H9 (cell line): ENCODE results near the gene FXN. TPM values are rescaled to one million over a fixed set of nuclear protein-coding genes. Genes with fewer than 3 reads are reported as not detected.

Source experiments
- DNase-seq: peaks from one replicate; pipeline ENCODE4 v3.0.0-alpha.2; 2017
- H2AFZ ChIP-seq: one replicate; pipeline ENCODE4 v1.6.1; 2013; ENCODE audit warnings: mild to moderate bottlenecking, low read length, control low read depth, moderate library complexity
- H2AK5ac ChIP-seq: 2 replicates; pipeline ENCODE4 v1.6.1; 2013; ENCODE audit warnings: low read length, control low read depth, mixed read lengths; ENCODE audit not compliant: insufficient read length
- H2BK120ac ChIP-seq: one replicate; pipeline ENCODE4 v1.6.1; 2013; ENCODE audit warnings: low read depth, mild to moderate bottlenecking, low read length, control low read depth, inconsistent platforms; ENCODE audit not compliant: poor library complexity, severe bottlenecking
- H2BK12ac ChIP-seq: 2 replicates; pipeline ENCODE4 v1.6.1; 2013; ENCODE audit warnings: low read length, control low read depth, mixed read lengths, low read depth; ENCODE audit not compliant: insufficient read length
- H2BK15ac ChIP-seq: 2 replicates; pipeline ENCODE4 v1.6.1; 2013; ENCODE audit warnings: low read depth, low read length, control low read depth
- H2BK20ac ChIP-seq: one replicate; pipeline ENCODE4 v1.6.1; 2013; ENCODE audit warnings: low read depth, mild to moderate bottlenecking, low read length, control low read depth, inconsistent platforms; ENCODE audit not compliant: poor library complexity, severe bottlenecking
- H2BK5ac ChIP-seq: 2 replicates; pipeline ENCODE4 v1.6.1; 2013; ENCODE audit warnings: low read length, control low read depth, mixed read lengths; ENCODE audit not compliant: insufficient read length
- H3K14ac ChIP-seq: 2 replicates; pipeline ENCODE4 v1.6.1; 2013; ENCODE audit warnings: low read length, control low read depth; ENCODE audit not compliant: insufficient read depth
- H3K18ac ChIP-seq: 2 replicates; pipeline ENCODE4 v1.6.1; 2013; ENCODE audit warnings: low read depth, mild to moderate bottlenecking, mixed read lengths, low read length, control low read depth; ENCODE audit not compliant: insufficient read length
- H3K23ac ChIP-seq: 2 replicates; pipeline ENCODE4 v1.6.1; 2013; ENCODE audit warnings: low read length, control low read depth, mixed read lengths, low read depth; ENCODE audit not compliant: insufficient read length
- H3K23me2 ChIP-seq: 2 replicates; pipeline ENCODE4 v1.6.1; 2013; ENCODE audit warnings: low read depth, mild to moderate bottlenecking, mixed read lengths, low read length, control low read depth; ENCODE audit not compliant: insufficient read length, poor library complexity, severe bottlenecking
- H3K27ac ChIP-seq: 2 replicates; pipeline ENCODE4 v1.5.1; 2013; ENCODE audit warnings: low read length, control low read depth, mixed read lengths, low read depth; ENCODE audit not compliant: insufficient read length
- H3K27me3 ChIP-seq: 2 replicates; pipeline ENCODE4 v1.6.1; 2013; ENCODE audit warnings: low read length, control low read depth, inconsistent platforms; ENCODE audit not compliant: insufficient read depth
- H3K4ac ChIP-seq: 2 replicates; pipeline ENCODE4 v1.6.1; 2013; ENCODE audit warnings: low read depth, mild to moderate bottlenecking, control low read depth, inconsistent platforms, low read length, moderate library complexity
- H3K4me1 ChIP-seq: 2 replicates; pipeline ENCODE4 v1.6.1; 2013; ENCODE audit warnings: low read length, control low read depth, inconsistent platforms; ENCODE audit not compliant: insufficient read depth
- H3K4me2 ChIP-seq: 2 replicates; pipeline ENCODE4 v1.6.1; 2013; ENCODE audit warnings: low read length, control low read depth, mixed read lengths; ENCODE audit not compliant: insufficient read length, insufficient read depth
- H3K56ac ChIP-seq: 2 replicates; pipeline ENCODE4 v1.6.1; 2013; ENCODE audit warnings: low read depth, mild to moderate bottlenecking, mixed read lengths, low read length, control low read depth; ENCODE audit not compliant: insufficient read length
- H3K79me1 ChIP-seq: 2 replicates; pipeline ENCODE4 v1.6.1; 2013; ENCODE audit warnings: low read depth, mild to moderate bottlenecking, moderate library complexity, low read length, control low read depth, inconsistent platforms; ENCODE audit not compliant: insufficient read depth, poor library complexity, severe bottlenecking
- H3K79me2 ChIP-seq: 2 replicates; pipeline ENCODE4 v1.6.1; 2013; ENCODE audit warnings: low read length, control low read depth, inconsistent platforms; ENCODE audit not compliant: insufficient read depth
- H3K9ac ChIP-seq: 2 replicates; pipeline ENCODE4 v1.6.1; 2013; ENCODE audit warnings: low read length, control low read depth, mixed read lengths; ENCODE audit not compliant: insufficient read length; ENCODE audit errors: extremely low read depth
- H3K9me3 ChIP-seq: one replicate; pipeline ENCODE4 v1.6.1; 2013; ENCODE audit warnings: low read depth, low read length, inconsistent platforms; ENCODE audit not compliant: control insufficient read depth
- H3T11ph ChIP-seq: one replicate; pipeline ENCODE4 v1.6.1; 2013; ENCODE audit warnings: mild to moderate bottlenecking, low read length, control low read depth, inconsistent platforms
- H4K20me1 ChIP-seq: one replicate; pipeline ENCODE4 v1.6.1; 2013; ENCODE audit not compliant: control insufficient read depth, insufficient read length, insufficient read depth
- H4K5ac ChIP-seq: 2 replicates; pipeline ENCODE4 v1.6.1; 2013; ENCODE audit warnings: low read depth, mild to moderate bottlenecking, mixed read lengths, low read length, control low read depth; ENCODE audit not compliant: insufficient read length
- H4K8ac ChIP-seq: replicated peaks from 2 replicates; pipeline ENCODE4 v1.6.1; 2013; ENCODE audit warnings: low read length, control low read depth, mixed read lengths, low read depth; ENCODE audit not compliant: insufficient read length
- H4K91ac ChIP-seq: 2 replicates; pipeline ENCODE4 v1.6.1; 2013; ENCODE audit warnings: low read depth, mild to moderate bottlenecking, moderate library complexity, mixed read lengths, low read length, control low read depth; ENCODE audit not compliant: insufficient read length
- H3K27ac Mint-ChIP-seq, 3 experiments: 2 replicates in 2 of 3; 3 replicates in 1 of 3; pipeline ENCODE4 v1.8.0; 2020 to 2021; ENCODE audit warnings: mixed read lengths in 3 of 3, mild to moderate bottlenecking in 1 of 3, moderate library complexity in 1 of 3
- H3K27me3 Mint-ChIP-seq: 2 replicates; pipeline ENCODE4 v1.8.0; 2021; ENCODE audit warnings: low read depth, mild to moderate bottlenecking, moderate library complexity, mixed read lengths
- H3K36me3 Mint-ChIP-seq, 3 experiments: 2 replicates in 2 of 3; 3 replicates in 1 of 3; pipeline ENCODE4 v1.8.0; 2020 to 2021; ENCODE audit warnings: low read depth in 3 of 3, mixed read lengths in 3 of 3; ENCODE audit not compliant: insufficient read depth in 1 of 3
- H3K4me1 Mint-ChIP-seq, 2 experiments: 2 replicates each; pipeline ENCODE4 v1.8.0; 2020; ENCODE audit warnings: mixed read lengths in 2 of 2
- H3K4me3 Mint-ChIP-seq, 2 experiments: 2 replicates in 1 of 2; 3 replicates in 1 of 2; pipeline ENCODE4 v1.8.0; 2020 to 2021; ENCODE audit warnings: mild to moderate bottlenecking in 2 of 2, mixed read lengths in 2 of 2, moderate library complexity in 1 of 2
- H3K9me3 Mint-ChIP-seq, 2 experiments: 2 replicates in 1 of 2; 3 replicates in 1 of 2; pipeline ENCODE4 v1.8.0; 2020; ENCODE audit warnings: mild to moderate bottlenecking in 2 of 2, mixed read lengths in 2 of 2, moderate library complexity in 1 of 2
- CTCF ChIP-seq: fragments of 200-600 bp; sonication (generic); conservative IDR thresholded peaks from 3 replicates; pipeline ENCODE4 v1.8.0; 2021; ENCODE audit warnings: antibody characterized with exemption, mild to moderate bottlenecking
- WGBS: extraction: QIAGEN DNeasy Blood & Tissue Kit; methylation state at CpG from one replicate; pipeline ENCODE4 v1.1.7; 2013; ENCODE audit warnings: missing lambda C conversion rate, low lambda C conversion rate, mixed read lengths; ENCODE audit not compliant: insufficient read length; ENCODE audit errors: extremely low coverage; 5-methylcytosine and 5-hydroxymethylcytosine counted together
- total RNA-seq: library from RNA; stranded (reverse); gene quantifications from 2 replicates; pipeline ENCODE4 v1.2.1, GENCODE V29; 2021

The FXN gene
- total RNA-seq, 1 experiment from 2014 or later, result 34.4 TPM

- Histone ChIP-seq H2AK5ac (no peak overlapping the region), H4K20me1 (peaks cover 2% of the 10 kb centered on the region), H3K4me1 (peaks cover 9% of the 10 kb centered on the region), H4K5ac (no peak overlapping the region), H2AFZ (no peak overlapping the region), H2BK5ac (no peak overlapping the region), H3K4me2 (peak overlapping the region; percentile 89), H4K91ac (no peak overlapping the region), H3K14ac (no peak overlapping the region), H3K23me2 (peaks cover 3% of the 10 kb centered on the region), H4K8ac (no peak overlapping the region), H2BK20ac (no peak overlapping the region), H3K23ac (no peak overlapping the region), H3K9ac (no peak overlapping the region), H3K79me2 (no peaks in the 10 kb centered on the region), H2BK12ac (no peak overlapping the region), H3K18ac (no peak overlapping the region), H3K56ac (no peak overlapping the region), H3K27ac (peak overlapping the region; percentile 79), H3K9me3 (no peaks in the 10 kb centered on the region), H3K79me1 (no peaks in the 10 kb centered on the region), H3K4ac (no peak overlapping the region), H2BK120ac (peak overlapping the region; percentile 69), H3T11ph (no peak overlapping the region), H3K27me3 (no peaks in the 10 kb centered on the region), H2BK15ac (no peak overlapping the region)
- Mint-ChIP-seq H3K4me3 (peak overlapping the region; percentile 54 to 69; a peak in 4 of 5 replicates), H3K27ac (peak overlapping the region; percentile 95 to 99 (median 98)), H3K27me3 (no peaks in the 10 kb centered on the region), H3K4me1 (peaks cover 44 to 46% of the 10 kb centered on the region in 2 experiments), H3K9me3 (peaks cover 0 to 6% of the 10 kb centered on the region in 2 experiments; a peak in 2 of 5 replicates), H3K36me3 (peaks cover 2 to 9% (median 4%) of the 10 kb centered on the region in 3 experiments; a peak in 4 of 7 replicates)
- peak; percentile 47; the same call in 2 of the 3 replicates for TF ChIP-seq CTCF
- no CpG with 5 or more reads among the region's 9 CpGs for WGBS
- peak; percentile 66 for DNase-seq
Observed at GRCh38 chr9:69089491-69089890, 53.9 kb downstream of the FXN start.
